HG03571 (cell line): Measurements from ENCODE around the gene OPTN.

ENCODE experiments used
- ATAC-seq: cut with Tn5 transposase; IDR thresholded peaks from one replicate; pipeline ENCODE4 v1.9.1; 2021; ENCODE audit not compliant: unreplicated experiment

The OPTN gene

GRCh38 chr10:13180788-13181187, 80.8 kb downstream of the OPTN start:
- no peak for ATAC-seq

GRCh38 chr10:13182424-13182823, 82.5 kb downstream of the OPTN start:
- ATAC-seq: no peak

GRCh38 chr10:13183625-13184024, 83.7 kb downstream of the OPTN start:
- ATAC-seq: peak; percentile 48

GRCh38 chr10:13184276-13184675, 84.3 kb downstream of the OPTN start:
- ATAC-seq: no peak

- no peak for ATAC-seq
Observed at GRCh38 chr10:13184730-13185514, 85.0 kb downstream of the OPTN start.

- ATAC-seq: no peak
Observed at GRCh38 chr10:13187135-13187534, 87.2 kb downstream of the OPTN start.
